H54 (cell line): ENCODE results near the gene TMTC2.

Experiments used
- DNase-seq: peaks from one replicate; pipeline ENCODE4 v3.0.0; 2011; ENCODE audit warnings: low spot score, mixed read lengths; ENCODE audit not compliant: insufficient read length
- FAIRE-seq: peaks from 3 replicates; lab custom pipeline; 2011; peaks lifted over from hg19 to GRCh38; lab: Jason Lieb, UNC
- POLR2A ChIP-seq: IDR thresholded peaks from 2 replicates; pipeline ENCODE4 v1.6.1; 2011; ENCODE audit warnings: low read depth, mild to moderate bottlenecking, low read length

TMTC2 gene

GRCh38 chr12:82848845-82849244, 162.1 kb downstream of the TMTC2 start:
- DNase-seq (no peak), FAIRE-seq (no peak)
- TF ChIP-seq POLR2A = no peak

GRCh38 chr12:82852529-82852928, 165.8 kb downstream of the TMTC2 start:
- DNase-seq = no peak

GRCh38 chr12:82855872-82856271, 169.2 kb downstream of the TMTC2 start:
- TF ChIP-seq POLR2A = no peak
- FAIRE-seq = no peak
- DNase-seq = no peak

More at GRCh38 chr12:82852529-82852928, 165.8 kb downstream of the TMTC2 start:
- no peak for FAIRE-seq
- TF ChIP-seq POLR2A = no peak

- DNase-seq (no peak), FAIRE-seq (no peak)
- no peak for TF ChIP-seq POLR2A
These were observed 170.6 kb downstream of the TMTC2 start for GRCh38 chr12:82857276-82857675.

- FAIRE-seq = no peak
- TF ChIP-seq POLR2A = no peak
- no peak for DNase-seq
These were observed 171.3 kb downstream of the TMTC2 start for GRCh38 chr12:82857911-82858533.

- FAIRE-seq = no peak
- no peak for DNase-seq
- no peak for TF ChIP-seq POLR2A
These were observed 171.8 kb downstream of the TMTC2 start for GRCh38 chr12:82858534-82858917.

- FAIRE-seq = no peak
- TF ChIP-seq POLR2A = no peak
- no peak for DNase-seq
These were observed 175.5 kb downstream of the TMTC2 start for GRCh38 chr12:82862069-82862841.

- FAIRE-seq (no peak), DNase-seq (no peak)
- no peak for TF ChIP-seq POLR2A
These were observed 176.4 kb downstream of the TMTC2 start for GRCh38 chr12:82862876-82863649.

GRCh38 chr12:82866227-82866775, 179.6 kb downstream of the TMTC2 start:
- no peak for TF ChIP-seq POLR2A
- no peak for DNase-seq
- FAIRE-seq = no peak

- no peak for FAIRE-seq
These were observed 180.2 kb downstream of the TMTC2 start for GRCh38 chr12:82866946-82867345.

GRCh38 chr12:82867762-82868500, 181.2 kb downstream of the TMTC2 start:
- no peak for TF ChIP-seq POLR2A
- no peak for DNase-seq
- FAIRE-seq = no peak

More at GRCh38 chr12:82866946-82867345, 180.2 kb downstream of the TMTC2 start:
- TF ChIP-seq POLR2A = no peak
- no peak for DNase-seq

- DNase-seq (no peak), FAIRE-seq (no peak)
These were observed 184.2 kb downstream of the TMTC2 start for GRCh38 chr12:82870771-82871377.

GRCh38 chr12:82872088-82872487, 185.4 kb downstream of the TMTC2 start:
- TF ChIP-seq POLR2A = no peak
- no peak for DNase-seq
- no peak for FAIRE-seq

More at GRCh38 chr12:82870771-82871377, 184.2 kb downstream of the TMTC2 start:
- TF ChIP-seq POLR2A = no peak
